Activated naive CD4-positive, alpha-beta T cell treated with anti-CD3 and anti-CD28 coated beads, Interleukin-2, amount 50 U/mL, for 16 hours (primary cell): ENCODE data around the gene CYREN.
"Not testable (repeated sequence)": the region's sequence is repeated elsewhere in the genome, so short reads cannot be mapped to it uniquely, and the experiment has no call there.

ENCODE experiments used
- DNase-seq: peaks from one replicate; pipeline ENCODE4 v3.0.0-alpha.2; 2020

The CYREN gene

DNA sequence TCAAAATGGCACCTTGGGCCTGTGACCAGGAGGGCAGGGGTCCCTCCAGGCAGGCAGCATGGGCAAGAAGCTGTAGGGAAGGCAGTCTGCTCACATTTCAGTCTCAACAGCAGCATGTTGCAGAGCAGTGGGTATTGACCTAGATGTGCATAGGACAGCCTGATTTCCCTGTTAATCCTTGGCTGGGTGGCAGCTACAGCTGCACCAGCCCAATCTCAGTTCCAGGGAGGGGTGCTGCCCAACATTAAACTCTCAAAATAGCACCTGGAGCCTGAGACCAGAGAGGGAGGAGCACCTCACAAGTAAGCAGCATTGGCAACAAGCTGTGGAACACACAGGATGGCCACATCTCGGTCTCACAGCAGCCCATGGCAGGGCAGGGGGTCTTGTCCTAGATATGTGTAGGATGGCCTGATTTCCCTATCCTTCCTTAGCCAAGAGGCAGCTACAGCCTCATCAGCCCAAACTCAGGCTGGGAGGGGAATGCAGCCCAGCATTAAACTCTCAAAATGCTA, 12.3 kb downstream of the CYREN start:
- no peak for DNase-seq

DNA sequence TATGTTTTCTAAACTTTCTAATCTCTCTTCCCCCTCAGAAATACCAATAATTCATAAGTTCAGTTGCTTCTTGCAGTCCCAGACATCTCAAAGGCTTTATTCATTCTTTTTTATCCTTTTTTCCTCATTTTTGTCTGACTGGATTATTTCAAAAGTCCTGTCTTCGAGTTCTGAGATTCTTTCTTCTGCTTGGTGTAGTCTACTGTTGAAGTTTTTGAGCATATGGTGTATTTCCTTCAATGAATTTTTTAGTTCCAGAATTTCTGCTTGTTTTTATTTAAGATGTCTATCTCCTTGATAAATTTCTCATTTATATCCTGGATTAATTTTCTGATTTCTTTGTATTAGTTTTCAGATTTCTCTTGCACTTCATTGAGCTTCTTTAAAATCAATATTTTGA, 14.2 kb downstream of the CYREN start:
- DNase-seq, result no peak

DNA sequence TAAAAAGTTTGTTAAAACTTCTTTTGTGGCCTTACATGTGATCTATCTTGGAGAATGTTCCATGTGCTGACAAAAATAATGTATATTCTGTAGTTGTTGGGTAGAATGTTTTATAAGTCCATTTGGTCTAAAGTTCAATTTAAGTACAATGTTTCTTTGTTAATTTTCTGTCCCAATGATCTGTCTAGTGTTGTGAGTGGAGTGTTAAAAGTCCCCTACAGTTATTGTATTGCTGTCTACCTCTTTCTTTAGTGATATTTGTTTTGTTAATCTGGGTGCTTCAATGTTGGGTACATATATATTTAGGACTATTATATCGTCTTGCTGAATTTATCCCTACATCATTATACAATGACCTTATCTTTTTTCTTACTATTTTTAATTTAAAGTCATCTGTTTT, 15.8 kb downstream of the CYREN start:
- DNase-seq, result no peak

DNA sequence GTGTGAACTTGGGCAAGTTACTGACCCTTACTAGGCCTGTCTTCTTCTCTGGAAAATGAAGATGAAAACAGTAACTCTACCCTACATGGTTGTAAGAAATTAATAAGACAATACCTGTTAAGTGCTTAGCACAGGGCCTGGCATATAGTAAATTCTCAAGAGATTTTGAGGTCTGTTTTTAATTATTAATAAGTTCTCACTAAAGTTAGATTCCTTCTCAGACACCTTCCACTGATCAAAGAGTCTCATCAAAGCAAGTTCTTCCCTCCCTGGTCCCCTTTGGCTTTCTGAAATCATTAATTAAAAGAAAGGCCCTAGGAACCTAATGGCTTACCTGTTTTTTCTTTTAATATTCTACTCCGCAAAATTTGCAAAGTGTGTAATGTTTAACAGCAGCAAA, 18.1 kb downstream of the CYREN start:
- no peak for DNase-seq

- no peak for DNase-seq
These were observed 19.0 kb downstream of the CYREN start for GRCh38 chr7:135151533-135151932.

DNA sequence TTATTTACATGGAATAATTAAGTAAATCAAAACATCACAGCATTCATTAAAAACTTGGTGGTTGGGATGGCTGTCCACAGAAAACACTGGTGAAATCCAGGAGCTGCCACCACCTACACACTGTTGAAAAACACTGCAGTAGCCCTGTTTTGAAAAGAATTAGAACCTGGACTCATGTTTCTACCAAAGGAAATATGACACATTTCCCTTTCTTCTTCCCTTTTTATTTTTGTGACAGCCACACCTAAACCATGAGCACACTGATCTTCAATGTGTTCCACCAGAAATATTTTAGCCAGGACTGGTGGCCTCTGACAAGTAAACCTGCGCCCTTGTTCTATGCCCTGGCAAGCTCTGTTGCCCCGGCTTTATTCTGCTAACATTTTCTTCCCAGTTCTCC, 19.4 kb downstream of the CYREN start:
- no peak for DNase-seq

GRCh38 chr7:135150072-135150782, 20.3 kb downstream of the CYREN start:
- DNase-seq, result no peak

DNA sequence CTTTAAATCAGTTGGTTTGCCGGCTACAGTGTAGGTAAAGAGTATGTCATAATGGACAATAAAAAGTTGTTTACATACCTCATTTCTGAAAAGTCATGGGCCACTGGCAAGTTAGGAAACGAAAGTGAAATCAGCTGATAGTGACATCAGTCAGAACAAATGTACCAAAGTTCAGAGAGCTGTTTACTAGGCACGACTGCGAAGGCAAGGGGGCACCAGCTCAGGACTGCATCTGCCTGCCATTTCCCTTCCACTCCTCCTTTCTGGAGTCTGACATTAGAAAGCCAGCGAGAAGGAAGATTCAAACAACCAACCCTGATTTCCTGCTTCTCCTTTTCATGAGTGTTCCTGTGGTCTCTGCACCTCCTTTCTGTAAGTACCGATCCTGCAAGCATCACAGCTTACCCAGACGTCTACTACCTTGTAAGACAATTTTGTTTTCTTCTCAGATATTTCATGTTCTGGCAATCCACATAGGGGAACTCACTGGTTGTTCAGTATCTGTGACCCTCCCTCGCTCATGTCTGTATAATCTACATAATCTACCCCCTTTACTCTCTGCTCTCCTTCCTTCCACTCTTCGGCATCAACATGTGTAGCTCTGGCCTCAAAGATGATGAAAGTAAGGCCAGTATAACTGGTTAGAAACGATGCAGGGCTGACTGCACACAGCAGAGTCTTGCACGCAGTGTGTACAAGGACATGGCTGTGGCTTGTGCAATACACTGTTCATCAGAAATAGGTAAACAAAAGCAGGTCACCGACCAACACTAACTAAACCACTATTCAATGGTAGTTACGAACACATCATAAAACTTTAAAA, 22.4 kb downstream of the CYREN start, which contains the start of gene TMEM140:
TSS of gene TMEM140 (plus strand) at position 174 of the 823 bp plus-strand sequence. CDS start 16,370 bp downstream, outside the sequence.
- peak; percentile 64 for DNase-seq

GRCh38 chr7:135147341-135147898, 23.1 kb downstream of the CYREN start:
- DNase-seq, result no peak

DNA sequence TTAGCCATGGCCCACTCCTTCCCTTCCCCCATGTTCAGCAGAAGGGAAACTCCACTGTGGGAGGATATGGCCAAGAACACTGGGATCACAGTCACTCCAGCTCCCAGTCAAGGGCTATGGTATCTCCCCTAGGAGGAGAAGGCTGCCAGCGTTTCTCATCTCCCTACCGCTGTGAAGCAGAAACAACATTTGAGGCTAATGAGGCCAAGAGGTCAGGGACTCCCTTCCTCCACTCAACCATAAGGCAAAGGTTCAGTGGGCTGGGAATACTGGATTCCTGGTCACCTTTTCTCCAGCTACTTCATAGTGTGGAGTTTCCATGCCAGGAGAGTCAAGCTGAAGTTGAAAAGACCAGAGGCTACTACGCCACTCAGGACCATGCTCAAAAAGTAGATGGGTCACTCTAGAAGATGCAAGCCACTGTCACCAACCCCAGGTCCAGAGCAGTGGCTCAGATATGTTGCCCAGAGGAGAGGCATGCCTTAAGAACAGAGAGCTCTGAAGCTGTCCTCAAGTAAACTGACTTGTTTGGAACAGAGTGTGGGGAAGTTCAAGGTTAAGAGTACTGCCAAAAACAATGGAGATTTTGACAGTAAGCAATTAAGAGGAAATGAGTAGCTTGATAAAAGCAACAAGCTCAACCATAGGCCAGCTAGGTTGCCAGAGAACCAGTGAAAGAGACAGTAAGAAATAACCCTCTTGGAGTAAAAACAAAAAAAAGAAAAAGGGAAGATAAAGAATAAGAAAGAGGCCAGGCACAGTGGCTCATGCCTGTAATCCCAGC, 26.4 kb downstream of the CYREN start:
- DNase-seq, result no peak

GRCh38 chr7:135129579-135129978, 40.9 kb downstream of the CYREN start:
- no peak for DNase-seq

DNA sequence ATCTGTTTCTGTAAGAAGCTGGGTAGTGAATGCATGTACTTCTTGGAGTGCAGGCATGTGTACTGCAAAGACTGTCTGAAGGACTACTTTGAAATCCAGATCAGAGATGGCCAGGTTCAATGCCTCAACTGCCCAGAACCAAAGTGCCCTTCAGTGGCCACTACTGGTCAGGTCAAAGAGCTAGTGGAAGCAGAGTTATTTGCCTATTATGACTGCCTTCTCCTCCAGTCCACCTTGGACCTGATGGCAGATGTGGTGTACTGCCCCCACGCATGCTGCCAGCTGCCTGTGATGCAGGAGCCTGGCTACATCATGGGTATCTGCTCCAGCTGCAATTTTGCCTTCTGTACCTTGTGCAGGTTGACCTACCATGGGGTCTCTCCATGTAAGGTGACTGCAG, 41.6 kb downstream of the CYREN start:
- DNase-seq, result no peak

GRCh38 chr7:135124631-135125030, 45.9 kb downstream of the CYREN start:
- not testable (repeated sequence) for DNase-seq

GRCh38 chr7:135121868-135122267, 48.6 kb downstream of the CYREN start:
- DNase-seq, result no peak

- DNase-seq, result no peak
These were observed 53.4 kb downstream of the CYREN start for GRCh38 chr7:135117096-135117495.
